ENCODE results near the gene TMEM19.
A peak's percentile ranks its signal among the peaks of the same experiment; 100 is the strongest.

Gene TMEM19

GRCh38 chr12:71721783-71722505 is 36.1 kb downstream of the TMEM19 start:
- no peak for DNase-seq

GRCh38 chr12:71725011-71725410 is 39.1 kb downstream of the TMEM19 start:
- DNase-seq = no peak

GRCh38 chr12:71726548-71726947 is 40.7 kb downstream of the TMEM19 start:
- DNase-seq = no peak

- no peak for DNase-seq
Measured at GRCh38 chr12:71727958-71728357, 42.1 kb downstream of the TMEM19 start.

GRCh38 chr12:71730936-71731335 is 45.1 kb downstream of the TMEM19 start:
- DNase-seq = no peak

GRCh38 chr12:71731439-71732356 is 45.8 kb downstream of the TMEM19 start:
- no peak for DNase-seq

- no peak for DNase-seq
Measured at GRCh38 chr12:71732357-71732712, 46.5 kb downstream of the TMEM19 start.

GRCh38 chr12:71737197-71737596 is 51.3 kb downstream of the TMEM19 start:
- no peak for DNase-seq

GRCh38 chr12:71742998-71743397 is 57.1 kb downstream of the TMEM19 start:
- no peak for DNase-seq

- DNase-seq = no peak
Measured at GRCh38 chr12:71744522-71745300, 58.8 kb downstream of the TMEM19 start.

- peak; percentile 51 for DNase-seq
Measured at GRCh38 chr12:71746974-71747611, 61.2 kb downstream of the TMEM19 start.

- DNase-seq = no peak
Measured at GRCh38 chr12:71748081-71748850, 62.4 kb downstream of the TMEM19 start.

GRCh38 chr12:71749666-71750065 is 63.8 kb downstream of the TMEM19 start:
- DNase-seq = no peak

GRCh38 chr12:71752891-71753290 is 67.0 kb downstream of the TMEM19 start:
- DNase-seq = no peak
